H9 (cell line): ENCODE data around the gene DTYMK. TPM values are rescaled to one million over a fixed set of nuclear protein-coding genes. Genes with fewer than 3 reads are reported as not detected.

Experiments used
- DNase-seq: peaks from one replicate; pipeline ENCODE4 v3.0.0-alpha.2; 2017
- H2AFZ ChIP-seq: one replicate; pipeline ENCODE4 v1.6.1; 2013; ENCODE audit warnings: mild to moderate bottlenecking, low read length, control low read depth, moderate library complexity
- H2AK5ac ChIP-seq: 2 replicates; pipeline ENCODE4 v1.6.1; 2013; ENCODE audit warnings: low read length, control low read depth, mixed read lengths; ENCODE audit not compliant: insufficient read length
- H2BK120ac ChIP-seq: one replicate; pipeline ENCODE4 v1.6.1; 2013; ENCODE audit warnings: low read depth, mild to moderate bottlenecking, low read length, control low read depth, inconsistent platforms; ENCODE audit not compliant: poor library complexity, severe bottlenecking
- H2BK12ac ChIP-seq: 2 replicates; pipeline ENCODE4 v1.6.1; 2013; ENCODE audit warnings: low read length, control low read depth, mixed read lengths, low read depth; ENCODE audit not compliant: insufficient read length
- H2BK15ac ChIP-seq: 2 replicates; pipeline ENCODE4 v1.6.1; 2013; ENCODE audit warnings: low read depth, low read length, control low read depth
- H2BK20ac ChIP-seq: one replicate; pipeline ENCODE4 v1.6.1; 2013; ENCODE audit warnings: low read depth, mild to moderate bottlenecking, low read length, control low read depth, inconsistent platforms; ENCODE audit not compliant: poor library complexity, severe bottlenecking
- H2BK5ac ChIP-seq: 2 replicates; pipeline ENCODE4 v1.6.1; 2013; ENCODE audit warnings: low read length, control low read depth, mixed read lengths; ENCODE audit not compliant: insufficient read length
- H3K14ac ChIP-seq: 2 replicates; pipeline ENCODE4 v1.6.1; 2013; ENCODE audit warnings: low read length, control low read depth; ENCODE audit not compliant: insufficient read depth
- H3K18ac ChIP-seq: 2 replicates; pipeline ENCODE4 v1.6.1; 2013; ENCODE audit warnings: low read depth, mild to moderate bottlenecking, mixed read lengths, low read length, control low read depth; ENCODE audit not compliant: insufficient read length
- H3K23ac ChIP-seq: 2 replicates; pipeline ENCODE4 v1.6.1; 2013; ENCODE audit warnings: low read length, control low read depth, mixed read lengths, low read depth; ENCODE audit not compliant: insufficient read length
- H3K23me2 ChIP-seq: 2 replicates; pipeline ENCODE4 v1.6.1; 2013; ENCODE audit warnings: low read depth, mild to moderate bottlenecking, mixed read lengths, low read length, control low read depth; ENCODE audit not compliant: insufficient read length, poor library complexity, severe bottlenecking
- H3K27ac ChIP-seq: 2 replicates; pipeline ENCODE4 v1.5.1; 2013; ENCODE audit warnings: low read length, control low read depth, mixed read lengths, low read depth; ENCODE audit not compliant: insufficient read length
- H3K27me3 ChIP-seq: 2 replicates; pipeline ENCODE4 v1.6.1; 2013; ENCODE audit warnings: low read length, control low read depth, inconsistent platforms; ENCODE audit not compliant: insufficient read depth
- H3K4ac ChIP-seq: 2 replicates; pipeline ENCODE4 v1.6.1; 2013; ENCODE audit warnings: low read depth, mild to moderate bottlenecking, control low read depth, inconsistent platforms, low read length, moderate library complexity
- H3K4me1 ChIP-seq: 2 replicates; pipeline ENCODE4 v1.6.1; 2013; ENCODE audit warnings: low read length, control low read depth, inconsistent platforms; ENCODE audit not compliant: insufficient read depth
- H3K4me2 ChIP-seq: 2 replicates; pipeline ENCODE4 v1.6.1; 2013; ENCODE audit warnings: low read length, control low read depth, mixed read lengths; ENCODE audit not compliant: insufficient read length, insufficient read depth
- H3K56ac ChIP-seq: 2 replicates; pipeline ENCODE4 v1.6.1; 2013; ENCODE audit warnings: low read depth, mild to moderate bottlenecking, mixed read lengths, low read length, control low read depth; ENCODE audit not compliant: insufficient read length
- H3K79me1 ChIP-seq: 2 replicates; pipeline ENCODE4 v1.6.1; 2013; ENCODE audit warnings: low read depth, mild to moderate bottlenecking, moderate library complexity, low read length, control low read depth, inconsistent platforms; ENCODE audit not compliant: insufficient read depth, poor library complexity, severe bottlenecking
- H3K79me2 ChIP-seq: 2 replicates; pipeline ENCODE4 v1.6.1; 2013; ENCODE audit warnings: low read length, control low read depth, inconsistent platforms; ENCODE audit not compliant: insufficient read depth
- H3K9ac ChIP-seq: 2 replicates; pipeline ENCODE4 v1.6.1; 2013; ENCODE audit warnings: low read length, control low read depth, mixed read lengths; ENCODE audit not compliant: insufficient read length; ENCODE audit errors: extremely low read depth
- H3K9me3 ChIP-seq: one replicate; pipeline ENCODE4 v1.6.1; 2013; ENCODE audit warnings: low read depth, low read length, inconsistent platforms; ENCODE audit not compliant: control insufficient read depth
- H3T11ph ChIP-seq: one replicate; pipeline ENCODE4 v1.6.1; 2013; ENCODE audit warnings: mild to moderate bottlenecking, low read length, control low read depth, inconsistent platforms
- H4K20me1 ChIP-seq: one replicate; pipeline ENCODE4 v1.6.1; 2013; ENCODE audit not compliant: control insufficient read depth, insufficient read length, insufficient read depth
- H4K5ac ChIP-seq: 2 replicates; pipeline ENCODE4 v1.6.1; 2013; ENCODE audit warnings: low read depth, mild to moderate bottlenecking, mixed read lengths, low read length, control low read depth; ENCODE audit not compliant: insufficient read length
- H4K8ac ChIP-seq: replicated peaks from 2 replicates; pipeline ENCODE4 v1.6.1; 2013; ENCODE audit warnings: low read length, control low read depth, mixed read lengths, low read depth; ENCODE audit not compliant: insufficient read length
- H4K91ac ChIP-seq: 2 replicates; pipeline ENCODE4 v1.6.1; 2013; ENCODE audit warnings: low read depth, mild to moderate bottlenecking, moderate library complexity, mixed read lengths, low read length, control low read depth; ENCODE audit not compliant: insufficient read length
- H3K27ac Mint-ChIP-seq, 3 experiments: 2 replicates in 2 of 3; 3 replicates in 1 of 3; pipeline ENCODE4 v1.8.0; 2020 to 2021; ENCODE audit warnings: mixed read lengths in 3 of 3, mild to moderate bottlenecking in 1 of 3, moderate library complexity in 1 of 3
- H3K27me3 Mint-ChIP-seq: 2 replicates; pipeline ENCODE4 v1.8.0; 2021; ENCODE audit warnings: low read depth, mild to moderate bottlenecking, moderate library complexity, mixed read lengths
- H3K36me3 Mint-ChIP-seq, 3 experiments: 2 replicates in 2 of 3; 3 replicates in 1 of 3; pipeline ENCODE4 v1.8.0; 2020 to 2021; ENCODE audit warnings: low read depth in 3 of 3, mixed read lengths in 3 of 3; ENCODE audit not compliant: insufficient read depth in 1 of 3
- H3K4me1 Mint-ChIP-seq, 2 experiments: 2 replicates each; pipeline ENCODE4 v1.8.0; 2020; ENCODE audit warnings: mixed read lengths in 2 of 2
- H3K4me3 Mint-ChIP-seq, 2 experiments: 2 replicates in 1 of 2; 3 replicates in 1 of 2; pipeline ENCODE4 v1.8.0; 2020 to 2021; ENCODE audit warnings: mild to moderate bottlenecking in 2 of 2, mixed read lengths in 2 of 2, moderate library complexity in 1 of 2
- H3K9me3 Mint-ChIP-seq, 2 experiments: 2 replicates in 1 of 2; 3 replicates in 1 of 2; pipeline ENCODE4 v1.8.0; 2020; ENCODE audit warnings: mild to moderate bottlenecking in 2 of 2, mixed read lengths in 2 of 2, moderate library complexity in 1 of 2
- WGBS: extraction: QIAGEN DNeasy Blood & Tissue Kit; methylation state at CpG from one replicate; pipeline ENCODE4 v1.1.7; 2013; ENCODE audit warnings: missing lambda C conversion rate, low lambda C conversion rate, mixed read lengths; ENCODE audit not compliant: insufficient read length; ENCODE audit errors: extremely low coverage; 5-methylcytosine and 5-hydroxymethylcytosine counted together
- total RNA-seq: library from RNA; stranded (reverse); gene quantifications from 2 replicates; pipeline ENCODE4 v1.2.1, GENCODE V29; 2021
- TF ChIP-seq, protein P1 (sequence below): fragments of 200-600 bp; sonication (generic); conservative IDR thresholded peaks from 3 replicates; pipeline ENCODE4 v1.8.0; 2021; ENCODE audit warnings: antibody characterized with exemption, mild to moderate bottlenecking

DTYMK gene
- total RNA-seq, 1 experiment from 2014 or later: 76.0 TPM

DNA sequence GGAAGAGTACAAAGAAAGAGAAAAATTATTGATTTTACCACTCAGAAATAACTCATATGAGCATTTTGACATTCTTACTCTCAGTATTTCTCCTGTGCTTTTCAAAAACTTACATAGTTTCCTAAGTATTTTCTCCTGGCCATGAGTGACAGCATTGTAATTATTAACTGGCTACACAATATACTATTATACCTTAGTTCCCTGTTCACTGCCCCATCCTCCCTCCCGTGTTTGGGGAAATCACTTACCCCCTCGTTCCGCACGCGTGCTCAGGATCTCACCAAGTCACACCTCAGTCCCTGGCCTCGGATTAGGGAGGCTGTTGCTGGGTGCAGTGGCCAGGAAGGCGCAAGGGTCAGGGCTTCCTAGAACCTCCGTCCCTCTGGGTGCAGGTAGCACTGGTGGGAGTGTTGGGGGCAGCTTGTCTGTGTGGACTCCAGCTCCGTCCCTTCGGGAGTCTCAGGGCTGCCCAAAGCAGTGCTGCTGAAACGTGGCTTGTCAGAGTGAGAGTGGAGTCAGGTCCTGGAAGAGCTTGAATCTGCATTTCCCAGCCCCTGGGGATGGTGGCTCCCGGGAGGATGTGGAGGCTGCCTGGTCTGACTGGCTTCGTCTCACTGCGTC, 25.9 kb downstream of the DTYMK start:
- Histone ChIP-seq H3K4me2 (no peak overlapping the region), H2AK5ac (no peak overlapping the region), H4K5ac (no peak overlapping the region), H4K8ac (no peak overlapping the region), H3K9ac (no peak overlapping the region), H4K91ac (no peak overlapping the region), H3K23me2 (no peaks in the 10 kb centered on the region), H3K79me1 (no peaks in the 10 kb centered on the region), H3K14ac (no peak overlapping the region), H2BK20ac (no peak overlapping the region), H2BK120ac (no peak overlapping the region), H3K27me3 (no peaks in the 10 kb centered on the region; the same call in 1 of the 2 replicates), H3K23ac (no peak overlapping the region), H3K56ac (no peak overlapping the region), H3K4ac (no peak overlapping the region), H3K18ac (no peak overlapping the region), H4K20me1 (no peaks in the 10 kb centered on the region), H3K4me1 (no peaks in the 10 kb centered on the region), H3K9me3 (no peaks in the 10 kb centered on the region), H3K27ac (no peak overlapping the region), H3K79me2 (no peaks in the 10 kb centered on the region), H2BK15ac (no peak overlapping the region), H3T11ph (no peak overlapping the region), H2BK12ac (no peak overlapping the region), H2BK5ac (no peak overlapping the region), H2AFZ (no peak overlapping the region)
- no CpG with 5 or more reads among the region's 14 CpGs for WGBS
- H3K9me3 Mint-ChIP-seq: no peaks in the 10 kb centered on the region
- H3K4me1 Mint-ChIP-seq: peaks cover 2 to 5% of the 10 kb centered on the region in 2 experiments; a peak in 3 of 4 replicates
- no peak for DNase-seq
- H3K27me3 Mint-ChIP-seq: no peaks in the 10 kb centered on the region; the same call in 1 of the 2 replicates
- H3K4me3 Mint-ChIP-seq: no peak overlapping the region
- peaks cover 16 to 59% (median 57%) of the 10 kb centered on the region in 3 experiments; a peak in 6 of 7 replicates for H3K36me3 Mint-ChIP-seq
- no peak overlapping the region; a peak in 2 of 7 replicates for H3K27ac Mint-ChIP-seq
- TF ChIP-seq, protein P1, sequence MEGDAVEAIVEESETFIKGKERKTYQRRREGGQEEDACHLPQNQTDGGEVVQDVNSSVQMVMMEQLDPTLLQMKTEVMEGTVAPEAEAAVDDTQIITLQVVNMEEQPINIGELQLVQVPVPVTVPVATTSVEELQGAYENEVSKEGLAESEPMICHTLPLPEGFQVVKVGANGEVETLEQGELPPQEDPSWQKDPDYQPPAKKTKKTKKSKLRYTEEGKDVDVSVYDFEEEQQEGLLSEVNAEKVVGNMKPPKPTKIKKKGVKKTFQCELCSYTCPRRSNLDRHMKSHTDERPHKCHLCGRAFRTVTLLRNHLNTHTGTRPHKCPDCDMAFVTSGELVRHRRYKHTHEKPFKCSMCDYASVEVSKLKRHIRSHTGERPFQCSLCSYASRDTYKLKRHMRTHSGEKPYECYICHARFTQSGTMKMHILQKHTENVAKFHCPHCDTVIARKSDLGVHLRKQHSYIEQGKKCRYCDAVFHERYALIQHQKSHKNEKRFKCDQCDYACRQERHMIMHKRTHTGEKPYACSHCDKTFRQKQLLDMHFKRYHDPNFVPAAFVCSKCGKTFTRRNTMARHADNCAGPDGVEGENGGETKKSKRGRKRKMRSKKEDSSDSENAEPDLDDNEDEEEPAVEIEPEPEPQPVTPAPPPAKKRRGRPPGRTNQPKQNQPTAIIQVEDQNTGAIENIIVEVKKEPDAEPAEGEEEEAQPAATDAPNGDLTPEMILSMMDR: no peak
